GM13977 (cell line): ENCODE results near the gene CEMIP.
A peak's percentile ranks its signal among the peaks of the same experiment; 100 is the strongest.

Experiments used
- DNase-seq: peaks from one replicate; pipeline ENCODE4 v3.0.0; 2012; ENCODE audit warnings: low spot score
- CTCF ChIP-seq: IDR thresholded peaks from 2 replicates; pipeline ENCODE4 v1.5.1; 2012; ENCODE audit warnings: mild to moderate bottlenecking, control low read depth; ENCODE audit not compliant: insufficient read depth; ENCODE audit errors: extremely low read depth, missing control alignments
- in situ Hi-C: fragments of 300-500 bp; cut with MboI; formaldehyde crosslinking; loops from one replicate; pipeline ENCODE4 v1.12.0; 2022; ENCODE audit warnings: low sequenced_read_pairs, low pct_unique_long_range_greater_than_20kb, mixed read lengths, inconsistent platforms; ENCODE audit not compliant: unreplicated experiment

The CEMIP gene

GRCh38 chr15:80986487-80986886, 207.3 kb downstream of the CEMIP start:
- in situ Hi-C loops: loop anchor here (25.0 kb wide), 1 partner anchor 301 kb away; no protein-coding TSS in a partner anchor
- no peak for TF ChIP-seq CTCF
- no peak for DNase-seq

GRCh38 chr15:80988148-80988796, 209.1 kb downstream of the CEMIP start:
- DNase-seq: no peak
- in situ Hi-C loops: loop anchor here (25.0 kb wide), 1 partner anchor 299 kb away; no protein-coding TSS in a partner anchor

GRCh38 chr15:80989081-80989517, 209.9 kb downstream of the CEMIP start:
- no peak for DNase-seq
- no peak for TF ChIP-seq CTCF
- in situ Hi-C loops: loop anchor here (25.0 kb wide), 1 partner anchor 298 kb away; no protein-coding TSS in a partner anchor

More at GRCh38 chr15:80988148-80988796, 209.1 kb downstream of the CEMIP start:
- TF ChIP-seq CTCF: no peak

- DNase-seq: peak; percentile 97
- no peak for TF ChIP-seq CTCF
- in situ Hi-C loops: loop anchor here (10.0 to 25.0 kb wide), 2 partner anchors 115 to 298 kb away; no protein-coding TSS in a partner anchor
Observed at GRCh38 chr15:80989518-80990478, 210.6 kb downstream of the CEMIP start, which contains the start of gene MESD. Gene MESD (minus strand): TSS chr15:80989819. CDS start chr15:80989791, 28 bp downstream.

- DNase-seq: no peak
- TF ChIP-seq CTCF: no peak
- in situ Hi-C loops: loop anchor here (10.0 to 25.0 kb wide), 2 partner anchors 114 to 296 kb away; no protein-coding TSS in a partner anchor
Observed at GRCh38 chr15:80990955-80991354, 211.8 kb downstream of the CEMIP start.

GRCh38 chr15:80991421-80991820, 212.3 kb downstream of the CEMIP start:
- in situ Hi-C loops: loop anchor here (10.0 to 25.0 kb wide), 2 partner anchors 113 to 296 kb away; no protein-coding TSS in a partner anchor
- peak; percentile 5 for TF ChIP-seq CTCF
- no peak for DNase-seq
